Measurements from ENCODE around the gene CCNY.

Gene CCNY

DNA sequence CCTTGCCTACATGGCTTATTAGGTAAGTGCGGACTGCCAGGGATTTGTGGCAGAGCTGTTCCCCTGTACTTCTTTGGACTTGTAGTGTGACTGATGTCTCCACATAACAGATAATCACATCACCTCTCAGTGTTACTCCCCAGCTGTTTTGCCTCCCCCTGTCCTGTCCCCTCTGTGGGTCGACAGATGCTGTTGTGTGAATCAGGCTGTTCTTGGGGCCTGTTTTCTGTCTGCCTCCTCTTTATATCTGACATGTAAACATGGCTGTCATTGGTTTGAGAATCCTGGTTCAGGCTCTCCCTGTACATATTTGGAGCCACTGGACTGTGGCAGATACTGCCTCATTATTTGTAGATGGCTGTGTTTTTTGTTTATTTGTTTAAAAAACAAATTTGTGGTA is 22.7 kb downstream of the CCNY start:
- in situ Hi-C loops (cut with HindIII; ENCODE audit: low pct_ligation_motif_present, low sequenced_read_pairs): no loop called here
- Histone ChIP-seq H3K27ac (no peak overlapping the region), H3K27me3 (replicated peaks) (no peaks in the 10 kb centered on the region), H3K4me3 (ENCODE audit: low read depth, low read length) (no peak overlapping the region), H3K36me3 (replicated peaks) (no peaks in the 10 kb centered on the region)
- TF ChIP-seq, protein P1, sequence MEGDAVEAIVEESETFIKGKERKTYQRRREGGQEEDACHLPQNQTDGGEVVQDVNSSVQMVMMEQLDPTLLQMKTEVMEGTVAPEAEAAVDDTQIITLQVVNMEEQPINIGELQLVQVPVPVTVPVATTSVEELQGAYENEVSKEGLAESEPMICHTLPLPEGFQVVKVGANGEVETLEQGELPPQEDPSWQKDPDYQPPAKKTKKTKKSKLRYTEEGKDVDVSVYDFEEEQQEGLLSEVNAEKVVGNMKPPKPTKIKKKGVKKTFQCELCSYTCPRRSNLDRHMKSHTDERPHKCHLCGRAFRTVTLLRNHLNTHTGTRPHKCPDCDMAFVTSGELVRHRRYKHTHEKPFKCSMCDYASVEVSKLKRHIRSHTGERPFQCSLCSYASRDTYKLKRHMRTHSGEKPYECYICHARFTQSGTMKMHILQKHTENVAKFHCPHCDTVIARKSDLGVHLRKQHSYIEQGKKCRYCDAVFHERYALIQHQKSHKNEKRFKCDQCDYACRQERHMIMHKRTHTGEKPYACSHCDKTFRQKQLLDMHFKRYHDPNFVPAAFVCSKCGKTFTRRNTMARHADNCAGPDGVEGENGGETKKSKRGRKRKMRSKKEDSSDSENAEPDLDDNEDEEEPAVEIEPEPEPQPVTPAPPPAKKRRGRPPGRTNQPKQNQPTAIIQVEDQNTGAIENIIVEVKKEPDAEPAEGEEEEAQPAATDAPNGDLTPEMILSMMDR (IDR thresholded peaks at IDR 0.05; ENCODE audit: low read depth, low read length, missing control alignments): no peak
- DNase-seq: no peak

DNA sequence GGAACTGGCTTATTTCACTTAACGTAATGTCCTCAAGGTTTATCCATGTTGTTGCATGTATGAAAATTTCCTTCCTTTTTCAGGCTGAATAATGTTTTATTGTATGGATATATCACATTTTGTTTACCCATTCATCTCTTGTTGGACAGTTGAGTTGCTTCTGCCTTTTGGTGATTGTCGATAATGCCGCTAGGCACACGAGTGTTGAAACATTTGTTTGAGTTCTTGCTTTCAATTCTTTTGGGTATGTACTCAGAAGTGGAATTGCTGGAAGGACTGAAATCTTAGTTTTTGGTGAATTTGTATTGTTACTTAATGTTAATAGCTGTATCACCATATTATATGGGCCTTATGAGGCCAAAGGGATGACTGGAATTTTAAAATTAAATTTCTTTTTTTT is 23.6 kb downstream of the CCNY start:
- Histone ChIP-seq H3K36me3 (replicated peaks) (no peaks in the 10 kb centered on the region), H3K27me3 (replicated peaks) (no peaks in the 10 kb centered on the region), H3K27ac (no peak overlapping the region), H3K4me3 (ENCODE audit: low read depth, low read length) (no peak overlapping the region)
- in situ Hi-C loops (cut with HindIII; ENCODE audit: low pct_ligation_motif_present, low sequenced_read_pairs): no loop called here
- TF ChIP-seq, protein P1 (IDR thresholded peaks at IDR 0.05; ENCODE audit: low read depth, low read length, missing control alignments): no peak
- no peak for DNase-seq

GRCh38 chr10:35362701-35363350 is 26.5 kb downstream of the CCNY start:
- no peak for DNase-seq
- Histone ChIP-seq H3K27ac (no peak overlapping the region), H3K27me3 (replicated peaks) (no peaks in the 10 kb centered on the region), H3K36me3 (replicated peaks) (no peaks in the 10 kb centered on the region), H3K4me3 (ENCODE audit: low read depth, low read length) (no peak overlapping the region)
- TF ChIP-seq, protein P1 (IDR thresholded peaks at IDR 0.05; ENCODE audit: low read depth, low read length, missing control alignments): no peak
- in situ Hi-C loops (cut with HindIII; ENCODE audit: low pct_ligation_motif_present, low sequenced_read_pairs): no loop called here

- TF ChIP-seq, protein P1 (IDR thresholded peaks at IDR 0.05; ENCODE audit: low read depth, low read length, missing control alignments): no peak
- in situ Hi-C loops (cut with HindIII; ENCODE audit: low pct_ligation_motif_present, low sequenced_read_pairs): no loop called here
- Histone ChIP-seq H3K27me3 (replicated peaks) (no peaks in the 10 kb centered on the region), H3K27ac (no peak overlapping the region), H3K36me3 (replicated peaks) (no peaks in the 10 kb centered on the region), H3K4me3 (ENCODE audit: low read depth, low read length) (no peak overlapping the region)
- DNase-seq: no peak
These were observed 27.3 kb downstream of the CCNY start for GRCh38 chr10:35363587-35363986.

GRCh38 chr10:35364808-35365207 is 28.5 kb downstream of the CCNY start:
- TF ChIP-seq, protein P1 (IDR thresholded peaks at IDR 0.05; ENCODE audit: low read depth, low read length, missing control alignments): no peak
- no peaks in the 10 kb centered on the region for H3K36me3 ChIP-seq (replicated peaks)
- H3K27ac ChIP-seq: no peak overlapping the region
- in situ Hi-C loops (cut with HindIII; ENCODE audit: low pct_ligation_motif_present, low sequenced_read_pairs): no loop called here
- no peak for DNase-seq
- no peak overlapping the region for H3K4me3 ChIP-seq (ENCODE audit: low read depth, low read length)
- H3K27me3 ChIP-seq (replicated peaks): no peaks in the 10 kb centered on the region

- in situ Hi-C loops (cut with HindIII; ENCODE audit: low pct_ligation_motif_present, low sequenced_read_pairs): no loop called here
- no peaks in the 10 kb centered on the region for H3K27me3 ChIP-seq (replicated peaks)
- H3K4me3 ChIP-seq (ENCODE audit: low read depth, low read length): no peak overlapping the region
- H3K27ac ChIP-seq: no peak overlapping the region
- no peak for DNase-seq
- no peaks in the 10 kb centered on the region for H3K36me3 ChIP-seq (replicated peaks)
- TF ChIP-seq, protein P1 (IDR thresholded peaks at IDR 0.05; ENCODE audit: low read depth, low read length, missing control alignments): no peak
These were observed 29.7 kb downstream of the CCNY start for GRCh38 chr10:35365994-35366393.

All from brain microvascular endothelial cell (primary cell).